CD14-positive monocyte (primary cell): ENCODE results near the gene CRAMP1. TPM values are rescaled to one million over a fixed set of nuclear protein-coding genes. Genes with fewer than 3 reads are reported as not detected.

Experiments
- DNase-seq, 3 donors: peaks; one replicate each; pipeline ENCODE4 v3.0.0-alpha.2; 2011 to 2022
- H2AFZ ChIP-seq: 2 replicates; pipeline ENCODE4 v1.6.0; 2012; ENCODE audit warnings: mild to moderate bottlenecking, low read depth, low read length, inconsistent platforms; ENCODE audit not compliant: insufficient read depth, poor library complexity, severe bottlenecking
- H3K27ac ChIP-seq, 2 donors: 1 replicate in 1 of 2; 2 replicates in 1 of 2; pipeline ENCODE4 v1.5.1; 2012 to 2013; ENCODE audit warnings: low read length in 2 of 2, control low read depth in 1 of 2, inconsistent platforms in 1 of 2, low read depth in 1 of 2, mild to moderate bottlenecking in 1 of 2
- H3K27me3 ChIP-seq, 2 donors: one replicate each; pipeline versions ENCODE4 v1.6.0 to v1.6.1; 2011 to 2013; ENCODE audit warnings: low read length in 2 of 2; ENCODE audit not compliant: control insufficient read depth in 2 of 2, insufficient read depth in 2 of 2
- H3K36me3 ChIP-seq, 2 donors: replicated peaks in 1 of 2; 1 replicate in 1 of 2; 2 replicates in 1 of 2; pipeline versions ENCODE4 v1.5.1 to v1.6.1; 2012 to 2013; ENCODE audit warnings: low read length in 2 of 2, control low read depth in 1 of 2, inconsistent platforms in 1 of 2, mild to moderate bottlenecking in 1 of 2; ENCODE audit not compliant: insufficient read depth in 2 of 2, control insufficient read depth in 1 of 2
- H3K4me1 ChIP-seq, 2 donors: 1 replicate in 1 of 2; 2 replicates in 1 of 2; pipeline versions ENCODE4 v1.5.1 to v1.6.1; 2012 to 2013; ENCODE audit warnings: low read length in 2 of 2, control low read depth in 1 of 2, inconsistent platforms in 1 of 2, mild to moderate bottlenecking in 1 of 2, moderate library complexity in 1 of 2; ENCODE audit not compliant: insufficient read depth in 2 of 2, control insufficient read depth in 1 of 2
- H3K4me2 ChIP-seq: replicated peaks from 2 replicates; pipeline ENCODE3; 2012; ENCODE audit warnings: low read length, moderate library complexity, mild to moderate bottlenecking; ENCODE audit not compliant: poor library complexity, severe bottlenecking; ENCODE audit errors: extremely low read depth
- H3K4me3 ChIP-seq, 3 experiments: fragments of 200-600 bp in 1 of 3; sonication (generic) in 1 of 3; replicated peaks in 1 of 3; 1 replicate in 2 of 3; 2 replicates in 1 of 3; pipeline ENCODE4 v1.5.1; 2011 to 2013; ENCODE audit warnings: low read length in 3 of 3, mild to moderate bottlenecking in 3 of 3, control low read depth in 2 of 3, low read depth in 2 of 3, inconsistent platforms in 1 of 3, moderate library complexity in 1 of 3
- H3K79me2 ChIP-seq: 2 replicates; pipeline ENCODE4 v1.6.0; 2012; ENCODE audit warnings: mild to moderate bottlenecking, control low read depth, inconsistent platforms, low read length, moderate library complexity; ENCODE audit not compliant: insufficient read depth
- H3K9ac ChIP-seq: 2 replicates; pipeline ENCODE4 v1.6.0; 2017; ENCODE audit warnings: low read length, mild to moderate bottlenecking; ENCODE audit not compliant: insufficient read depth, poor library complexity, severe bottlenecking
- H3K9me3 ChIP-seq, 2 donors: replicated peaks in 1 of 2; 1 replicate in 1 of 2; 2 replicates in 1 of 2; pipeline versions ENCODE4 v1.5.1 to v1.6.1; 2012 to 2013; ENCODE audit warnings: low read length in 2 of 2, control low read depth in 1 of 2; ENCODE audit not compliant: control insufficient read depth in 1 of 2, insufficient read depth in 1 of 2
- H4K20me1 ChIP-seq: 2 replicates; pipeline ENCODE4 v1.6.0; 2012; ENCODE audit warnings: mild to moderate bottlenecking, low read length, control low read depth, moderate library complexity; ENCODE audit not compliant: insufficient read depth
- H3K27ac Mint-ChIP-seq, 7 donors: one replicate each; pipeline ENCODE4 v1.8.0; 2020; ENCODE audit warnings: mild to moderate bottlenecking in 7 of 7, mixed read lengths in 7 of 7, moderate library complexity in 6 of 7, inconsistent platforms in 2 of 7
- H3K27me3 Mint-ChIP-seq, 3 donors: one replicate each; pipeline ENCODE4 v1.8.0; 2021 to 2022; ENCODE audit warnings: low read depth in 3 of 3, mild to moderate bottlenecking in 3 of 3, mixed read lengths in 3 of 3, moderate library complexity in 3 of 3, inconsistent platforms in 1 of 3
- H3K36me3 Mint-ChIP-seq, 2 donors: one replicate each; pipeline ENCODE4 v1.8.0; 2020; ENCODE audit warnings: mixed read lengths in 2 of 2, inconsistent platforms in 1 of 2, mild to moderate bottlenecking in 1 of 2
- H3K4me1 Mint-ChIP-seq: one replicate; pipeline ENCODE4 v1.8.0; 2020; ENCODE audit warnings: mild to moderate bottlenecking, mixed read lengths
- H3K4me3 Mint-ChIP-seq, 2 donors: one replicate each; pipeline ENCODE4 v1.8.0; 2020; ENCODE audit warnings: mild to moderate bottlenecking in 2 of 2, mixed read lengths in 2 of 2, moderate library complexity in 1 of 2
- H3K9me3 Mint-ChIP-seq, 7 donors: one replicate each; pipeline ENCODE4 v1.8.0; 2020 to 2022; ENCODE audit warnings: mixed read lengths in 7 of 7, mild to moderate bottlenecking in 6 of 7, moderate library complexity in 6 of 7, inconsistent platforms in 2 of 7
- CTCF ChIP-seq: fragments of 200-600 bp; IDR thresholded peaks from one replicate; pipeline ENCODE4 v1.8.0; 2022; ENCODE audit warnings: antibody characterized with exemption, mild to moderate bottlenecking
- WGBS: methylation state at CpG from one replicate; pipeline ENCODE4 v1.1.5; 2013; ENCODE audit warnings: missing lambda C conversion rate; ENCODE audit not compliant: insufficient coverage; 5-methylcytosine and 5-hydroxymethylcytosine counted together
- intact Hi-C, 2 donors: fragments of 100-400 bp; cut with micrococcal nuclease; formaldehyde crosslinking; loops; one replicate each; pipeline versions ENCODE4 v1.15.0 to v1.15.1; 2023
- polyA plus RNA-seq, 3 donors: library from polyadenylated mRNA; depleted of rRNA in 1 of 3; unstranded in 2 of 3; stranded (reverse) in 1 of 3; fragments of 300-500 nt in 2 of 3; fragments of >200 nt in 1 of 3; fragmentation: Illumina TruSeq in 2 of 3; gene quantifications; 1 replicate in 2 of 3; 2 replicates in 1 of 3; pipeline ENCODE4 v1.2.3, GENCODE V29; 2012 to 2021

CRAMP1 gene
- polyA plus RNA-seq, 3 donors: 0.46 to 12.3 (median 1.0) TPM

- Histone ChIP-seq H3K27ac (no peak overlapping the region), H4K20me1 (no peaks in the 10 kb centered on the region), H3K9ac (no peak overlapping the region), H3K36me3 (peaks cover 99% of the 10 kb centered on the region in 2 donors), H3K9me3 (no peaks in the 10 kb centered on the region), H2AFZ (no peak overlapping the region), H3K79me2 (no peaks in the 10 kb centered on the region), H3K4me3 (no peak overlapping the region), H3K4me1 (no peaks in the 10 kb centered on the region), H3K4me2 (no peak overlapping the region), H3K27me3 (no peaks in the 10 kb centered on the region)
- WGBS: 98% methylated on average over 7 of the region's 7 CpGs
- no peak overlapping the region for H3K27ac Mint-ChIP-seq
- H3K27me3 Mint-ChIP-seq: peaks cover 0 to 4% (median 1%) of the 10 kb centered on the region in 3 donors
- H3K36me3 Mint-ChIP-seq: peaks cover 98 to 99% of the 10 kb centered on the region in 2 donors
- no peak for DNase-seq
- no peaks in the 10 kb centered on the region for H3K9me3 Mint-ChIP-seq
- no peak for TF ChIP-seq CTCF
- intact Hi-C loops: loop anchor here in 1 of 2 donors (10.0 kb wide), 1 partner anchor 55 kb away; the partner anchor contains the start of genes CRAMP1 and IFT140
- no peaks in the 10 kb centered on the region for H3K4me1 Mint-ChIP-seq
- no peak overlapping the region for H3K4me3 Mint-ChIP-seq
Observed at GRCh38 chr16:1669698-1670097, 57.5 kb downstream of the CRAMP1 start.

- no peak overlapping the region for H3K4me3 ChIP-seq
- Mint-ChIP-seq H3K27me3 (peaks cover 0 to 4% (median 1%) of the 10 kb centered on the region in 3 donors), H3K27ac (no peak overlapping the region), H3K4me1 (no peaks in the 10 kb centered on the region), H3K36me3 (peaks cover 98 to 100% of the 10 kb centered on the region in 2 donors), H3K9me3 (no peaks in the 10 kb centered on the region), H3K4me3 (no peak overlapping the region)
- TF ChIP-seq CTCF: no peak
- 96% methylated on average over 18 of the region's 19 CpGs for WGBS
- H2AFZ ChIP-seq: no peak overlapping the region
- no peak for DNase-seq
- no peaks in the 10 kb centered on the region for H3K27me3 ChIP-seq
- H4K20me1 ChIP-seq: no peaks in the 10 kb centered on the region
- H3K9ac ChIP-seq: no peak overlapping the region
- H3K27ac ChIP-seq: no peak overlapping the region
- no peaks in the 10 kb centered on the region for H3K9me3 ChIP-seq
- intact Hi-C loops: loop anchor here in 1 of 2 donors (10.0 kb wide), 1 partner anchor 56 kb away; the partner anchor contains the start of genes CRAMP1 and IFT140
- H3K79me2 ChIP-seq: no peaks in the 10 kb centered on the region
- no peak overlapping the region for H3K4me2 ChIP-seq
- H3K36me3 ChIP-seq: peaks cover 98 to 99% of the 10 kb centered on the region in 2 donors
- no peaks in the 10 kb centered on the region for H3K4me1 ChIP-seq
Observed at GRCh38 chr16:1670371-1670770, 58.2 kb downstream of the CRAMP1 start.
